HG03378 (cell line): ENCODE measurements around the gene MSH3.
"Not testable (repeated sequence)": the region's sequence is repeated elsewhere in the genome, so short reads cannot be mapped to it uniquely, and the experiment has no call there.

Source experiments
- ATAC-seq: cut with Tn5 transposase; IDR thresholded peaks from one replicate; pipeline ENCODE4 v1.9.1; 2021; ENCODE audit warnings: mild to moderate bottlenecking, moderate library complexity; ENCODE audit not compliant: unreplicated experiment

The MSH3 gene

DNA sequence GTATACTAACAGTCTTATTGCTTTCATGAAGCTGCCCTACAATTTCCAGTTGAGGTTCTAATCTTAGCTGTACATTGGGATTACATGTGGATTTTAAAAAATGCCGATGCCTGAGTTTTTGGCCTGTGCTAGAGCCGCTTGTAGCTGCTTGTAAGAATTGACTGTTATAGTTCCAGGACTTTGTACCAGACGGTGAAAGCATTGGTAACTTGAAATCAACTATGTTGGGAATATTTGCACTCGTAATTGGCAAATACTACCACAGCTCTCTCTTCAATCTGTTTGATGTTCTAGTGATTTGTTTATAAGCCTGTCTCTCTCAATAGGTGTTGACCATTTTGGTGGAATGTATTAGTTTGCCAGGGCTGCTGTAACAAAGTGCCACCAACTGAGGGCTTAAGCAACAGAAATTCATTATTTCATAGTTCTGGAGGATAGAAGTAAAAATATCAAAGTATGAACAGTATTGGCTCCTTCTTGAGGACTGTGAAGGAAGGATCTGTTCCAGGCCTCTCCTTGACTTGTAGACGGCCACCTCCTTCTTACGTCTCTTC is 50.8 kb downstream of the MSH3 start:
- no peak for ATAC-seq

- ATAC-seq: no peak
Observed at GRCh38 chr5:80705801-80706200, 51.3 kb downstream of the MSH3 start.

GRCh38 chr5:80706835-80707447 is 52.5 kb downstream of the MSH3 start:
- no peak for ATAC-seq

GRCh38 chr5:80707645-80708044 is 53.2 kb downstream of the MSH3 start:
- no peak for ATAC-seq

GRCh38 chr5:80711216-80711615 is 56.8 kb downstream of the MSH3 start:
- ATAC-seq: no peak

DNA sequence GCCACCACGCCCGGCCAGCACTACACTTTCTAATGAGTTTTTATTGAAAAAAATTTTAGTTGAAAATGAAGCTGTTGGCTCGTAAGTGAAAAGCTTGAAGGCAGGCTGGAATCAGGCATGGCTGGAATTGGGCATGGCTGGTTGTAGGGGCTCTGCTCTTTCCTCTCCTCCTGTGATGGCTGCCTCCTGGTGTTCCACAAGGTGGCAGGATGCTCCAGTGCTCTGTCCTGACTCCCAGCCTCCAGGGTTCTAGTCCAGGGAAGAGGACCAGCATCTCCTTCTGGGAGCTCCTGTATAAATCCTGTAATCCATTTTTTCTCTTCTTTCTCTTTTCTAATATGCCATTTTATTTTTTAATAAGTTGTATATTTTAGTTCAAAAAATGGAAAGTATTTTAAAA is 57.5 kb downstream of the MSH3 start:
- ATAC-seq: no peak

DNA sequence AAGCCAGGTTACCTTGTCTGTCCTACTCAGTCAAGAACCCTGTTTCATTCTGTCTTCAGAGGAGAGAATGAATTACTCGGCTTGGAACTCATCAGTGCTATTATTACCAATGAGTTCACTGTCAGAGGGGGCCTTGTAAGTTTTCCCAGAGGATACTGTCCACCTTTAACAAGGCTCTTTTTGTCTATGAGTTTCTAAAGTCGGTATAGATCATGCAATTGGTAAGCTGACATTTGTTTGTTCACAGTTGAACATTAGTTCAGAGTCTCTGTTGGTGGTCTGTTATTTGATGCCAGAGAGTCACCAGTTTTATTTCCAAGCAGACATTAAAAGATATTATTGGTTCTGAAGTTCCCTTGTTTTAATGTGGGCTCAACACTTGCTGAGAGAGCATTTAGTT is 58.5 kb downstream of the MSH3 start:
- ATAC-seq: no peak

DNA sequence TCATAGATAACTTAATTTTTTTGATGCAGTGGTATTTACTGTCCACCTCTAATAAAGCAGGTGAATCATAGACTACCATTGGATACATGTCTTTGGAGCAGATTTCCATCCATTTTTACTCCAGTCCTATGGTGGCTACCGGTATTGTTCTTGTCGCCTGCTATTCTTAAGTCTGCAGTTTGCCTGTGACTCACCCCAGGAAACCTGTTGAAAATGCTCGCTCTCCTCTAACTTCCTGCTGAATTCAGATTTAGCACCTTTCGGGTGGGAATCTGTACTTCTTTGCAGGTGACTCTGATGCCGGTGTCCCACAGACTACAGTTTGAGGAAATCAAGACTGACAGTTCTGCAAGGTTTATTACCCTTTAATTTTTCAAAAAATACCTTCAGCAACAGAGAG is 59.2 kb downstream of the MSH3 start:
- ATAC-seq: no peak

- no peak for ATAC-seq
Observed at GRCh38 chr5:80714570-80715298, 60.3 kb downstream of the MSH3 start.

- ATAC-seq: no peak
Observed at GRCh38 chr5:80715887-80716286, 61.4 kb downstream of the MSH3 start.

DNA sequence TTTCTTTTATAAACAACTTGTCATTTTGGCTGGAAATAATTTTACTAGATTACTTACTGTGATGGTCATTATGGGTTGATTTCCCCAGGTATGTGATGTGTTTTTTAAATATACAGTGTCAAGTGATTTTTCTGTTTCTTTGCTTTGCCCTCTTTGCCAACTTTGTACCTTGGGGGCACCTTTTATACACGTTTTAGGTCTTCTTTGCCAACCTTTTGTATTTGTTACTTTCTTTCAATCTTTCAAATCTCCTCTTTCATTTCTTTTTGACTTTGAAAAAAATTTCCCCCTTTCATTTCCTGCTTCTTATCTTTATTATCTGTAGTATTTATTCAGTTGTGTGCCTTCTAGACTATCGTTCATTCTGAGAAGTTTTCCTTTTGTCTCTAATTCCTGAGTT is 65.7 kb downstream of the MSH3 start:
- no peak for ATAC-seq

DNA sequence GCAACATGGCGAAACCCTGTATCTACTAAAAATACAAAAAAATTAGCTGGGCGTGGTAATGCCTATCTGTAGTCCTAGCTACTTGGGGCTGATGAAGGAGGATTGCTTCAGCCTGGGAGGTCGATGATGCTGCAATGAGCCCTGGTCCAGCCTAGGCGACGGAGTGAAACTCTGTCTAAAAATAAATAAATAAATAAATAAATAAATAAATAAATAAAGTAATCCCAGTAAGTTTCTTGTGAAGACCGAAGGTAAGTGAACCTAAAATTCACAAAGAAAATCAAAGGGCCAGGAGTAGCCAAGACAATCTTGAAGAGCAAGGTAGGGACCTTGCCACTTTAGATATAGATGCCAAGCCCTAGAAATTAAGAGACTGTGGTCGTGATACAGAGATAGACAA is 68.5 kb downstream of the MSH3 start:
- ATAC-seq: no peak

- ATAC-seq: no peak
Observed at GRCh38 chr5:80725446-80725845, 71.0 kb downstream of the MSH3 start.

GRCh38 chr5:80736730-80737129 is 82.3 kb downstream of the MSH3 start:
- ATAC-seq: no peak

DNA sequence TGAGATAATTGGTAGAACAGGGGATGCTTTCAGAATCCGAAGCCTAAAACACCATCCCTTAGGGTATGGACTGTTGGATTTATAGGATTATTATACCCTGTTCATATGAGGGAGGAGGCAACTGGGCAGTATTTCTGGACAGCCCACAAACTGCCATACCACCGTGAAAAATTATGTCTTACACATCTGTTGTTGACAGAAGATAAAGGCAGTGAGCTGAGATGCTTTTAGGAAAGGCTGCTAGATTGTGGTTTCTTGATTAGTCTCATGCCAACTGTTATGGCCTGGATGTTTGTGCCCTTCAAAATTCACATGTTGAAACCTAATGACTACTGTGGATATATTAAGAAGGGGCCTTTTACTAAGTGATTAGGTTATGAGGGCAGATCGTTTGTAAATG is 84.0 kb downstream of the MSH3 start:
- ATAC-seq: no peak

- no peak for ATAC-seq
Observed at GRCh38 chr5:80739057-80739456, 84.6 kb downstream of the MSH3 start.

DNA sequence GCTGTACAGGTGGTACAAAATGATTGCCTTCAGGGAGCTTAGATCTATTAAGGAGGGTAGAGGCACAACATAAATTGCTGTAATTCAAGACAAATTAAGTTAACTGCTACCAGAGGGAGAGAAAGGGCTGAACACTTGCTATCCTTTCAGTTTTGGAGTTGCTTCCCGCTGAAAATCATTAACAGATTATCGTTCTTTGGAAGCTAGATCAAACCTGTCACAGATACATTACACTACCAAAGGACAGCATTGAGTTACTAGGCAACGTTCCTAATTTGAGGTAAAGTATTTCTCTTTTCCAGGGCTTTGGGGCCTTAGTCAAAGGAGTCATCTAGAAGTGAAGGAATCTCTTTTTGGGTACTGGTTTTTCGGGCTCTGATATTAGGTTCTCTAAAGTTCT is 85.0 kb downstream of the MSH3 start:
- no peak for ATAC-seq

GRCh38 chr5:80739898-80740297 is 85.4 kb downstream of the MSH3 start:
- no peak for ATAC-seq

- ATAC-seq: not testable (repeated sequence)
Observed at GRCh38 chr5:80740488-80740887, 86.0 kb downstream of the MSH3 start.

DNA sequence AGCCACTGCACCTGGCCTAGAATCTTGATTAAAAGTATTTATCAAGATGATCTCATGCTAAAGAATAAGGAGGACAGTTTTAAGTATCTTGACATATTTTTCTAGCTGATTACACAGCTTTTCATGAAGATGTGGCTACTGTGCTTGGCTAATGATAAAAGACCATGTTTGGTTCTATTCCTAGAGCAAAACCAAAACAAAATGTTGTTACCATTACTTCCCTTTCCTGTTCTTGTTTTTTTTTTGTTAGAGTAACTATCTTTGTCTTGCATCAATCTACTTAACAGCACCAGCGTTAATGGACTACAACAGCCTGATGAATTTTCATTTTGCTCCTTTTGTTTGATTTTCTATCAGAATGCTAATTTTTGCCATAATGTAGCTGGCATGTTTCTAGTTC is 86.5 kb downstream of the MSH3 start:
- ATAC-seq: no peak

- ATAC-seq: no peak
Observed at GRCh38 chr5:80744149-80744548, 89.7 kb downstream of the MSH3 start.

- ATAC-seq: no peak
Observed at GRCh38 chr5:80745490-80745889, 91.0 kb downstream of the MSH3 start.

GRCh38 chr5:80747922-80748321 is 93.5 kb downstream of the MSH3 start:
- ATAC-seq: no peak
